Liver (tissue), 3 donors: ENCODE results near the gene IGF2BP1.

Experiments used
- ATF3 ChIP-seq: IDR thresholded peaks from 2 replicates; pipeline ENCODE4 v1.6.1; 2016; ENCODE audit warnings: antibody characterized with exemption
- FOXA1 ChIP-seq: IDR thresholded peaks from 2 replicates; pipeline ENCODE4 v1.6.1; 2016; ENCODE audit warnings: antibody characterized with exemption
- GABPA ChIP-seq, 2 donors: IDR thresholded peaks in 1 of 2; conservative IDR thresholded peaks in 1 of 2; 2 replicates each; pipeline ENCODE4 v1.6.1; 2016; ENCODE audit warnings: antibody characterized with exemption in 2 of 2, mild to moderate bottlenecking in 1 of 2, moderate library complexity in 1 of 2
- HNF4A ChIP-seq, 2 donors: conservative IDR thresholded peaks; 2 replicates each; pipeline ENCODE4 v1.6.1; 2016; ENCODE audit warnings: antibody characterized with exemption in 2 of 2, mild to moderate bottlenecking in 2 of 2
- HNF4G ChIP-seq: IDR thresholded peaks from 2 replicates; pipeline ENCODE4 v1.6.1; 2016; ENCODE audit warnings: antibody characterized with exemption
- JUND ChIP-seq, 2 donors: IDR thresholded peaks; 2 replicates each; pipeline ENCODE4 v1.6.1; 2016; ENCODE audit warnings: antibody characterized with exemption in 2 of 2
- RAD21 ChIP-seq, 2 donors: IDR thresholded peaks; 2 replicates each; pipeline ENCODE4 v1.6.1; 2016; ENCODE audit warnings: antibody characterized with exemption in 2 of 2, mild to moderate bottlenecking in 2 of 2
- RXRA ChIP-seq, 2 donors: IDR thresholded peaks; 2 replicates each; pipeline ENCODE4 v1.6.1; 2017 to 2018; ENCODE audit warnings: antibody characterized with exemption in 2 of 2, mild to moderate bottlenecking in 1 of 2
- SP1 ChIP-seq: IDR thresholded peaks from 2 replicates; pipeline ENCODE4 v1.6.1; 2018; ENCODE audit warnings: antibody characterized with exemption, mild to moderate bottlenecking
- YY1 ChIP-seq: IDR thresholded peaks from 2 replicates; pipeline ENCODE4 v1.6.1; 2016; ENCODE audit warnings: antibody characterized with exemption, mild to moderate bottlenecking
- ZBTB33 ChIP-seq: IDR thresholded peaks from 2 replicates; pipeline ENCODE4 v1.6.1; 2016; ENCODE audit warnings: antibody characterized with exemption
- TF ChIP-seq, protein P1 (sequence below): fragments of 150-350 bp; IDR thresholded peaks from 2 replicates; pipeline ENCODE4 v1.5.1; 2017; ENCODE audit warnings: improper control_type of control experiment, low read depth, low read length; ENCODE audit not compliant: missing input control
- TF ChIP-seq, protein P2 (sequence below): IDR thresholded peaks from 2 replicates; pipeline ENCODE4 v1.6.1; 2016; ENCODE audit warnings: antibody characterized with exemption, mild to moderate bottlenecking
- TF ChIP-seq, protein P3 (sequence below): IDR thresholded peaks from 2 replicates; pipeline ENCODE4 v1.6.1; 2016; ENCODE audit warnings: antibody characterized with exemption
- donor health status: healthy.
- donor health status: healthy.

DNA sequence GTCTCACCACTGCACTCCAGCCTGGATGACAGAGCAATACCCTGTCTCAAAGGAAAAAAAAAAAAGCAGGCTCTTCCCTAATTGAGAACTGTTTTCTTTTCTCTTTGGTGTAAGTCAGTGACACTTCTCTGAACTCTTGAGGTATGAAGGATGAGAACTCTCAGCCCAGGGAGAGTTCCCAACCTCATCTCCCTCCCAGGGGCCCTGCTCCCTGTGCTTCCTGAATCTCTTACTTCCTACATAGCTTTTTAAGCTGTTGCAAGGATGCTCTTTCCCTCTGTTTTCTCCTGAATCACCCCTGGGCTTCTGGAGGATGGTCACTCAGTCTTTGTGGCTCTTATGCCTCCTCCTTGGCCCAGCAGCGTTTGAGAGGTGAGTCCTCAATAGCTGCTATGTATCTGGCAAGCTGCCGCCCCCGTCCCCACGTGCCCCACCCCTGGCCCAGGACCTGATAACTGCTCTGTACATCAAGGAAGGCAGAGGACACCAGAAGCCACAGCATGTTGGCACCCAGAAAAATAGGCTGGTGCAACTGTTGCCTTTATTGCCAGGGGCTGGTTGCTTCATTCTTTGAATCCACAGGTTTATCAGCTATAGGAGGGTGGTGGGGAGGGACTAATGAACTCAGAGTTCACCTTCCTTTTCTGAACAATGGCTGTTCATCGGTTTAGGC is 24.0 kb downstream of the IGF2BP1 start:
- TF ChIP-seq, protein P1, sequence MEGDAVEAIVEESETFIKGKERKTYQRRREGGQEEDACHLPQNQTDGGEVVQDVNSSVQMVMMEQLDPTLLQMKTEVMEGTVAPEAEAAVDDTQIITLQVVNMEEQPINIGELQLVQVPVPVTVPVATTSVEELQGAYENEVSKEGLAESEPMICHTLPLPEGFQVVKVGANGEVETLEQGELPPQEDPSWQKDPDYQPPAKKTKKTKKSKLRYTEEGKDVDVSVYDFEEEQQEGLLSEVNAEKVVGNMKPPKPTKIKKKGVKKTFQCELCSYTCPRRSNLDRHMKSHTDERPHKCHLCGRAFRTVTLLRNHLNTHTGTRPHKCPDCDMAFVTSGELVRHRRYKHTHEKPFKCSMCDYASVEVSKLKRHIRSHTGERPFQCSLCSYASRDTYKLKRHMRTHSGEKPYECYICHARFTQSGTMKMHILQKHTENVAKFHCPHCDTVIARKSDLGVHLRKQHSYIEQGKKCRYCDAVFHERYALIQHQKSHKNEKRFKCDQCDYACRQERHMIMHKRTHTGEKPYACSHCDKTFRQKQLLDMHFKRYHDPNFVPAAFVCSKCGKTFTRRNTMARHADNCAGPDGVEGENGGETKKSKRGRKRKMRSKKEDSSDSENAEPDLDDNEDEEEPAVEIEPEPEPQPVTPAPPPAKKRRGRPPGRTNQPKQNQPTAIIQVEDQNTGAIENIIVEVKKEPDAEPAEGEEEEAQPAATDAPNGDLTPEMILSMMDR: no peak
- TF ChIP-seq RXRA (IDR thresholded peaks at IDR 0.05) (no peak), GABPA (IDR thresholded peaks at IDR 0.05 in 1 of 2, conservative IDR thresholded peaks at IDR 0.05 in 1 of 2) (no peak), YY1 (no peak), FOXA1 (no peak), SP1 (no peak), ATF3 (no peak), RAD21 (IDR thresholded peaks at IDR 0.05) (no peak), JUND (IDR thresholded peaks at IDR 0.05) (no peak), ZBTB33 (no peak), HNF4G (no peak), HNF4A (conservative IDR thresholded peaks at IDR 0.05) (no peak)
- TF ChIP-seq, protein P2, sequence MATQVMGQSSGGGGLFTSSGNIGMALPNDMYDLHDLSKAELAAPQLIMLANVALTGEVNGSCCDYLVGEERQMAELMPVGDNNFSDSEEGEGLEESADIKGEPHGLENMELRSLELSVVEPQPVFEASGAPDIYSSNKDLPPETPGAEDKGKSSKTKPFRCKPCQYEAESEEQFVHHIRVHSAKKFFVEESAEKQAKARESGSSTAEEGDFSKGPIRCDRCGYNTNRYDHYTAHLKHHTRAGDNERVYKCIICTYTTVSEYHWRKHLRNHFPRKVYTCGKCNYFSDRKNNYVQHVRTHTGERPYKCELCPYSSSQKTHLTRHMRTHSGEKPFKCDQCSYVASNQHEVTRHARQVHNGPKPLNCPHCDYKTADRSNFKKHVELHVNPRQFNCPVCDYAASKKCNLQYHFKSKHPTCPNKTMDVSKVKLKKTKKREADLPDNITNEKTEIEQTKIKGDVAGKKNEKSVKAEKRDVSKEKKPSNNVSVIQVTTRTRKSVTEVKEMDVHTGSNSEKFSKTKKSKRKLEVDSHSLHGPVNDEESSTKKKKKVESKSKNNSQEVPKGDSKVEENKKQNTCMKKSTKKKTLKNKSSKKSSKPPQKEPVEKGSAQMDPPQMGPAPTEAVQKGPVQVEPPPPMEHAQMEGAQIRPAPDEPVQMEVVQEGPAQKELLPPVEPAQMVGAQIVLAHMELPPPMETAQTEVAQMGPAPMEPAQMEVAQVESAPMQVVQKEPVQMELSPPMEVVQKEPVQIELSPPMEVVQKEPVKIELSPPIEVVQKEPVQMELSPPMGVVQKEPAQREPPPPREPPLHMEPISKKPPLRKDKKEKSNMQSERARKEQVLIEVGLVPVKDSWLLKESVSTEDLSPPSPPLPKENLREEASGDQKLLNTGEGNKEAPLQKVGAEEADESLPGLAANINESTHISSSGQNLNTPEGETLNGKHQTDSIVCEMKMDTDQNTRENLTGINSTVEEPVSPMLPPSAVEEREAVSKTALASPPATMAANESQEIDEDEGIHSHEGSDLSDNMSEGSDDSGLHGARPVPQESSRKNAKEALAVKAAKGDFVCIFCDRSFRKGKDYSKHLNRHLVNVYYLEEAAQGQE: no peak
- TF ChIP-seq, protein P3, sequence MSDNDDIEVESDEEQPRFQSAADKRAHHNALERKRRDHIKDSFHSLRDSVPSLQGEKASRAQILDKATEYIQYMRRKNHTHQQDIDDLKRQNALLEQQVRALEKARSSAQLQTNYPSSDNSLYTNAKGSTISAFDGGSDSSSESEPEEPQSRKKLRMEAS: no peak
